Endothelial cell of umbilical vein (primary cell): Measurements from ENCODE around the gene RNF151. TPM values are rescaled to one million over a fixed set of nuclear protein-coding genes. Genes with fewer than 3 reads are reported as not detected.

Experiments used
- BruUV-seq: library from RNA; stranded (reverse); fragments of 400-500 nt; replicated peaks from 2 replicates; lab custom pipeline; 2021; lab: Mats Ljungman, UMichigan
- CTCF ChIA-PET: fragments of 300-600, 350-600 bp; sonication (Branson Sonifier 250); formaldehyde crosslinking; loops from one replicate; lab custom pipeline; 2021; ENCODE audit warnings: antibody characterized with exemption, inconsistent platforms; lab: Charles Lee
- POLR2A ChIA-PET: fragments of 300-600, 350-600 bp; sonication (Branson Sonifier 250); formaldehyde crosslinking; loops from one replicate; lab custom pipeline; 2021; ENCODE audit warnings: antibody characterized with exemption, inconsistent platforms; lab: Charles Lee
- DNase-seq: peaks from one replicate; pipeline ENCODE4 v3.0.0-alpha.2; 2011; ENCODE audit warnings: low read depth, low spot score
- FAIRE-seq: peaks from 2 replicates; lab custom pipeline; 2011; peaks lifted over from hg19 to GRCh38; lab: Jason Lieb, UNC
- H2AFZ ChIP-seq: 2 replicates; pipeline ENCODE4 v1.6.0; 2012; ENCODE audit warnings: low read depth, low read length, control low read depth, inconsistent platforms
- H3K27ac ChIP-seq: 2 replicates; pipeline ENCODE4 v1.5.1; 2011; ENCODE audit warnings: low read depth, mild to moderate bottlenecking, control low read depth, low read length, moderate library complexity; ENCODE audit not compliant: insufficient read depth
- H3K27me3 ChIP-seq, 2 experiments: 2 replicates each; pipeline versions ENCODE4 v1.6.0 to v1.6.1; 2011; ENCODE audit warnings: low read length in 2 of 2, mixed read lengths in 1 of 2; ENCODE audit not compliant: control insufficient read depth in 2 of 2, insufficient read depth in 2 of 2
- H3K36me3 ChIP-seq, 2 experiments: 2 replicates in 1 of 2; 3 replicates in 1 of 2; pipeline ENCODE4 v1.5.1; 2011; ENCODE audit warnings: low read length in 2 of 2, mild to moderate bottlenecking in 1 of 2, moderate library complexity in 1 of 2; ENCODE audit not compliant: control insufficient read depth in 2 of 2, insufficient read depth in 2 of 2; ENCODE audit errors: extremely low read depth in 1 of 2
- H3K4me1 ChIP-seq: 3 replicates; pipeline ENCODE4 v1.5.1; 2011; ENCODE audit warnings: mild to moderate bottlenecking, low read length; ENCODE audit not compliant: control insufficient read depth, insufficient read depth; ENCODE audit errors: extremely low read depth
- H3K4me2 ChIP-seq: 2 replicates; pipeline ENCODE4 v1.6.1; 2011; ENCODE audit warnings: low read length, control low read depth, mixed read lengths; ENCODE audit not compliant: insufficient read depth
- H3K4me3 ChIP-seq, 3 experiments: fragments of 200-600 bp in 1 of 3; sonication (generic), shearing (Covaris generic) in 1 of 3; replicated peaks in 1 of 3; 2 replicates each; pipeline ENCODE4 v1.5.1; 2011 to 2016; ENCODE audit warnings: control low read depth in 3 of 3, low read length in 3 of 3, mild to moderate bottlenecking in 2 of 3, inconsistent platforms in 1 of 3, low read depth in 1 of 3, moderate library complexity in 1 of 3; ENCODE audit not compliant: insufficient read depth in 1 of 3
- H3K79me2 ChIP-seq: 2 replicates; pipeline ENCODE4 v1.6.0; 2012; ENCODE audit warnings: low read length, inconsistent platforms; ENCODE audit not compliant: control insufficient read depth, insufficient read depth
- H3K9ac ChIP-seq: replicated peaks from 2 replicates; pipeline ENCODE3; 2011; ENCODE audit warnings: low read length, control low read depth; ENCODE audit not compliant: insufficient read depth; ENCODE audit errors: extremely low read depth
- H3K9me1 ChIP-seq: replicated peaks from 3 replicates; pipeline ENCODE4 v1.6.0; 2011; ENCODE audit warnings: mild to moderate bottlenecking, low read length; ENCODE audit not compliant: control insufficient read depth, insufficient read depth; ENCODE audit errors: extremely low read depth
- H3K9me3 ChIP-seq: replicated peaks from 2 replicates; pipeline ENCODE4 v1.5.1; 2012; ENCODE audit warnings: low read length, inconsistent platforms; ENCODE audit not compliant: control insufficient read depth, insufficient read depth
- H4K20me1 ChIP-seq: replicated peaks from 2 replicates; pipeline ENCODE3; 2011; ENCODE audit warnings: mild to moderate bottlenecking, low read length; ENCODE audit not compliant: control insufficient read depth, insufficient read depth; ENCODE audit errors: extremely low read depth
- EZH2 ChIP-seq: IDR thresholded peaks from 2 replicates; pipeline ENCODE4 v1.6.1; 2012; ENCODE audit warnings: borderline replicate concordance, low read depth, mild to moderate bottlenecking, moderate library complexity, low read length, inconsistent platforms; ENCODE audit not compliant: severe bottlenecking
- GATA2 ChIP-seq: IDR thresholded peaks from 2 replicates; pipeline ENCODE4 v1.7.0; 2011; ENCODE audit warnings: low read depth, mild to moderate bottlenecking, moderate library complexity, mixed read lengths, low read length; ENCODE audit not compliant: insufficient read length, insufficient read depth
- JUN ChIP-seq: IDR thresholded peaks from 2 replicates; pipeline ENCODE4 v1.6.1; 2011; ENCODE audit warnings: borderline replicate concordance, low read depth; ENCODE audit not compliant: insufficient read length, insufficient read depth
- dilution Hi-C: fragments of 300-500 bp; cut with MboI; formaldehyde crosslinking; loops from one replicate; pipeline ENCODE4 v1.15.0; 2019; ENCODE audit warnings: low sequenced_read_pairs; ENCODE audit not compliant: extremely low pct_ligation_motif_present
- intact Hi-C: fragments of 100-400 bp; cut with micrococcal nuclease; formaldehyde crosslinking; loops from one replicate; pipeline ENCODE4 v1.10.0; 2022
- polyA plus RNA-seq, 4 experiments: library from polyadenylated mRNA; depleted of rRNA in 3 of 4; stranded (reverse) in 3 of 4; unstranded in 1 of 4; fragments of >200 nt; gene quantifications; 2 replicates each; pipeline versions ENCODE4 v1.2.1 to v1.2.3, GENCODE V29; 2011 to 2012; ENCODE audit warnings: missing spikeins in 1 of 4
- total RNA-seq: library from RNA; stranded (reverse); gene quantifications from 2 replicates; pipeline ENCODE4 v1.2.3, GENCODE V29; 2021
- TF ChIP-seq, protein P1 (sequence below), 2 donors: IDR thresholded peaks; 1 replicate in 1 of 2; 2 replicates in 1 of 2; pipeline ENCODE4 v1.5.1; 2011; ENCODE audit warnings: low read length in 2 of 2, mild to moderate bottlenecking in 2 of 2, moderate library complexity in 2 of 2, control low read depth in 1 of 2, inconsistent platforms in 1 of 2, low read depth in 1 of 2; ENCODE audit not compliant: insufficient read depth in 1 of 2; ENCODE audit errors: extremely low read depth in 1 of 2

The RNF151 gene
- total and polyA plus RNA-seq, 2 donors (not counting 3 experiments of a cell fraction or from before 2014, with no cell fraction given) = not detected

DNA sequence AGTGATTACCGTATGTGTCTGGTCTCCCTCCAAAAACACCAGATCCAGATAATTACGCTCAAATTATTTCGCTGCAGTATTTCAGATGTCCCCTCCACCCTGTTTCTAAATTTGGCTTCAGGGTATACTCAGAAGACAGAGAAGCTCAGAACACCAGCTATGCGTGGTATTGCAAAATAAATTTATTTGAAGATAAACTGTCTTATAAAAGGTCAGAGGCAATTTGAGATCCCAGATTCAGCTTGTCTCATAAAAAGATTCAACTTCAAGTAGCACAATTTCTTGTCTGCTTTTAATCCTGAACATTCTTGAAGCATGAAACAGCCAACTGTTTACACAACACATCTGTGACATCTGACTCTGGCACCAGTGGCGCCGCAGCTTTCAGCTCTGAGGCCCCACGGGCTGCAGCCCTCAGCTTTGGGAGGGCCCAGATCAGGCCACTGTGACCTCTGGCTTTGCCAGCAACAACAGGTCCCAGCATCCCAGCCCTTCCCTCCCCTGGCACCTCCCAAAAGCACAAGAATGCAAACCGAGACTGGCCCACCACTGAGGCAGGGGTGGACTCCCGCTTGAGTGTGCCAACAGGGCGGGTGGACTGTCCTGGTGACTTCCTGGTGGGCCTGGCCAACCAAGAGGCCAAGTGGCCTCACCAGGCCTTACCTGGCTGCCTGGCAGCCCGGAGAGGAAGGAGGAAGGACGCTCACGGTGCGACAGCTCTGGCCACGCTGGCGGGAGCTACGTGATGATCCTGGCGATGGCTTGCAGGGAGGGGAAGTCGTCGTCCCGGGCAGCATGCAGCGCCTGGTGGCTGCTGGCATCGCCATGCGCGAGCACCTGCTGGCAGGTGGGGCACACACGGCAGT, 31.1 kb downstream of the RNF151 start:
- H3K27me3 ChIP-seq = no peaks in the 10 kb centered on the region
- H4K20me1 ChIP-seq = no peaks in the 10 kb centered on the region
- no peak overlapping the region for H3K9ac ChIP-seq
- no TSS peak for BruUV-seq
- intact Hi-C loops (no loop called here), dilution Hi-C loops (no loop called here)
- ChIA-PET POLR2A (no interaction called here), CTCF (interaction anchor here (0.5 to 1.1 kb wide), 3 partner anchors 19 to 155 kb away, joined by 3 to 4 read pairs (median 3); no protein-coding TSS in a partner anchor)
- H3K79me2 ChIP-seq = peaks cover 4% of the 10 kb centered on the region
- FAIRE-seq (no peak), DNase-seq (no peak)
- H3K4me3 ChIP-seq = no peak overlapping the region
- H3K4me1 ChIP-seq = no peaks in the 10 kb centered on the region
- TF ChIP-seq GATA2 (no peak), EZH2 (no peak), JUN (no peak)
- TF ChIP-seq, protein P1, sequence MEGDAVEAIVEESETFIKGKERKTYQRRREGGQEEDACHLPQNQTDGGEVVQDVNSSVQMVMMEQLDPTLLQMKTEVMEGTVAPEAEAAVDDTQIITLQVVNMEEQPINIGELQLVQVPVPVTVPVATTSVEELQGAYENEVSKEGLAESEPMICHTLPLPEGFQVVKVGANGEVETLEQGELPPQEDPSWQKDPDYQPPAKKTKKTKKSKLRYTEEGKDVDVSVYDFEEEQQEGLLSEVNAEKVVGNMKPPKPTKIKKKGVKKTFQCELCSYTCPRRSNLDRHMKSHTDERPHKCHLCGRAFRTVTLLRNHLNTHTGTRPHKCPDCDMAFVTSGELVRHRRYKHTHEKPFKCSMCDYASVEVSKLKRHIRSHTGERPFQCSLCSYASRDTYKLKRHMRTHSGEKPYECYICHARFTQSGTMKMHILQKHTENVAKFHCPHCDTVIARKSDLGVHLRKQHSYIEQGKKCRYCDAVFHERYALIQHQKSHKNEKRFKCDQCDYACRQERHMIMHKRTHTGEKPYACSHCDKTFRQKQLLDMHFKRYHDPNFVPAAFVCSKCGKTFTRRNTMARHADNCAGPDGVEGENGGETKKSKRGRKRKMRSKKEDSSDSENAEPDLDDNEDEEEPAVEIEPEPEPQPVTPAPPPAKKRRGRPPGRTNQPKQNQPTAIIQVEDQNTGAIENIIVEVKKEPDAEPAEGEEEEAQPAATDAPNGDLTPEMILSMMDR (IDR thresholded peaks at IDR 0.05; ENCODE audit: extremely low read depth in 1 of 2, insufficient read depth in 1 of 2, low read depth in 1 of 2, low read length in 2 of 2) = no peak
- H2AFZ ChIP-seq = no peak overlapping the region
- peaks cover 0 to 47% of the 10 kb centered on the region in 2 experiments for H3K36me3 ChIP-seq
- no peak overlapping the region for H3K4me2 ChIP-seq
- no peaks in the 10 kb centered on the region for H3K9me1 ChIP-seq
- no peaks in the 10 kb centered on the region for H3K9me3 ChIP-seq
- H3K27ac ChIP-seq = no peak overlapping the region
